Naive B cell (primary cell): ENCODE measurements around the gene PRR5. TPM values are rescaled to one million over a fixed set of nuclear protein-coding genes. Genes with fewer than 3 reads are reported as not detected.

Source experiments
- ATAC-seq, 2 donors: fragments of 150-1000 bp; cut with Tn5 transposase; 2 replicates each; pipeline ENCODE4 v1.10.0; 2021; ENCODE audit warnings: low read depth in 2 of 2, mild to moderate bottlenecking in 2 of 2, moderate library complexity in 2 of 2
- DNase-seq: peaks from one replicate; pipeline ENCODE4 v3.0.0; 2022
- H3K27ac Mint-ChIP-seq, 6 donors: one replicate each; pipeline ENCODE4 v1.8.0; 2020 to 2022; ENCODE audit warnings: mild to moderate bottlenecking in 6 of 6, mixed read lengths in 6 of 6, moderate library complexity in 5 of 6, inconsistent platforms in 2 of 6
- H3K27me3 Mint-ChIP-seq, 3 donors: one replicate each; pipeline ENCODE4 v1.8.0; 2021 to 2022; ENCODE audit warnings: mixed read lengths in 3 of 3, mild to moderate bottlenecking in 1 of 3
- H3K36me3 Mint-ChIP-seq, 2 donors: one replicate each; pipeline ENCODE4 v1.8.0; 2020 to 2022; ENCODE audit warnings: mixed read lengths in 2 of 2, inconsistent platforms in 1 of 2, mild to moderate bottlenecking in 1 of 2
- H3K4me1 Mint-ChIP-seq, 3 donors: one replicate each; pipeline ENCODE4 v1.8.0; 2020 to 2022; ENCODE audit warnings: mixed read lengths in 3 of 3, inconsistent platforms in 1 of 3, mild to moderate bottlenecking in 1 of 3, moderate library complexity in 1 of 3
- H3K4me3 Mint-ChIP-seq, 8 donors: one replicate each; pipeline ENCODE4 v1.8.0; 2020 to 2022; ENCODE audit warnings: mild to moderate bottlenecking in 8 of 8, mixed read lengths in 8 of 8, moderate library complexity in 8 of 8, inconsistent platforms in 2 of 8
- H3K9me3 Mint-ChIP-seq, 7 donors: one replicate each; pipeline ENCODE4 v1.8.0; 2020 to 2022; ENCODE audit warnings: mixed read lengths in 7 of 7, mild to moderate bottlenecking in 5 of 7, inconsistent platforms in 2 of 7, moderate library complexity in 1 of 7
- polyA plus RNA-seq, 6 donors: library from polyadenylated mRNA; unstranded; fragments of 300-500 nt; fragmentation: Illumina TruSeq; gene quantifications; one replicate each; pipeline ENCODE4 v1.2.3, GENCODE V29; 2021; ENCODE audit warnings: low read depth in 6 of 6

PRR5 gene
- polyA plus RNA-seq, 6 donors from 2014 or later: 5.4 to 10.9 (median 7.6) TPM

GRCh38 chr22:44773082-44773481, 71.1 kb downstream of the PRR5 start:
- peaks cover 4 to 36% (median 21%) of the 10 kb centered on the region in 7 donors for H3K9me3 Mint-ChIP-seq
- H3K36me3 Mint-ChIP-seq: peaks cover 0 to 10% of the 10 kb centered on the region in 2 donors
- no peak overlapping the region for H3K4me3 Mint-ChIP-seq
- peaks cover 7 to 28% (median 7%) of the 10 kb centered on the region in 3 donors for H3K27me3 Mint-ChIP-seq
- ATAC-seq (no peak), DNase-seq (no peak)
- H3K4me1 Mint-ChIP-seq: no peaks in the 10 kb centered on the region
- no peak overlapping the region for H3K27ac Mint-ChIP-seq

DNA sequence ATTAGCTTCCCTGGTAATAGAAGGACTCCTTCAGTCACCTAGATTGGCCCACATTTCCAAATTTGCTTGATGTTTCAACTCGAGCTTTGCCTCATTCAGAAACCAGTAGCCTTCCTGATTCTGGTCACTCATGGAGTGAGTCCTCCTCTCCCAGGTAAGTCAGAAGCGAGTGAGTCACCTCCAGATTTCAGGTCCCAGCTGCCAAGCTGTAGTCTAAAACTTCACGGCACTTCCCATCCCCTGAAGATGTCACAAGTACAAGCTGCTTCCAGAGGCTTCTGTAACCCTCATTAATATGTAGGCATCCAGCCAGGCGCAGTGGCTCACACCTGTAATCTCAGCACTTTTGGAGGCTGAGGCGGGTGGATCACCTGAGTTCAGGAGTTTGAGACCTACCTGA, 73.9 kb downstream of the PRR5 start:
- Mint-ChIP-seq H3K27me3 (peaks cover 0 to 21% (median 15%) of the 10 kb centered on the region in 3 donors), H3K4me3 (no peak overlapping the region), H3K4me1 (no peaks in the 10 kb centered on the region), H3K27ac (no peak overlapping the region), H3K36me3 (peaks cover 0 to 10% of the 10 kb centered on the region in 2 donors), H3K9me3 (peaks cover 4 to 27% (median 21%) of the 10 kb centered on the region in 7 donors)
- ATAC-seq (no peak), DNase-seq (no peak)

DNA sequence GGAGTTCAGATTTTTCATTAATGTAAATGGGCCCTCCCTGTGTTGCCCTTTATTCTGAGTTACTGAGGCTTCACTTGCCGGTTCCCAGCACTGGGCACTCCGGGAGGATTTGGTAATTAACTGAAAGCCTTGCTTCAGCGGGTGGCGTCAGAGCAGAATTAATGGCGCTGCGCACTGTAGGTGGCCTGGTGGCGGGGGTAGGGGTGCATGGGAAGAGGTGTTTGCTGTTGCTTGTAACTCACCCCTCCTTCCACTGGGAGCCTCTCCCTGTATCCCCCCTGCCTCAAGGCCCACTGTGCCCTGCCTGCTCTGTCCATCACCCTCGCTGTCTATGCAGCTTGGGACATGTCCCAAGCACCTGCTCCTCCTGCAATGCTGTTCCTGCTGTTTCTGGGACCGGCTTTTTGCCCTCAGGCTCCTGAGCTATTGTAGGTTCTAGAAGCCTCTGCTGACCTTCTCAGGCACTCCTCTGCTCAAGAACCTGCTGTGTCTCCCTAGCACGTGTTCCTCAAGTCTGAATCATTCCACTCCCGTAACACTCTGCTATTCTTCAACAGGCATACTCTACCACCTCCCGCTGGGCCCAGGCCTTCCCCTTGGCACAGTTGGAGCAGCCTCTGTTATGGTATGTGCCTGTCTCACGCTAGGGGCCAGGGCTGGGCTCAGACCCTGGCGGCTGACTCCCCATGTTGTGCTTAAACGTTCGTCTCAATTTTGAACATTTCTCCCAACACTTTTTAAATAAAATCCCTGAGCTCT, 74.8 kb downstream of the PRR5 start:
- no peaks in the 10 kb centered on the region for H3K4me1 Mint-ChIP-seq
- H3K27ac Mint-ChIP-seq: no peak overlapping the region
- DNase-seq: no peak
- H3K9me3 Mint-ChIP-seq: peaks cover 2 to 25% (median 19%) of the 10 kb centered on the region in 7 donors
- no peak overlapping the region for H3K4me3 Mint-ChIP-seq
- peaks cover 0 to 19% (median 15%) of the 10 kb centered on the region in 3 donors for H3K27me3 Mint-ChIP-seq
- H3K36me3 Mint-ChIP-seq: peaks cover 0 to 10% of the 10 kb centered on the region in 2 donors
- no peak for ATAC-seq

DNA sequence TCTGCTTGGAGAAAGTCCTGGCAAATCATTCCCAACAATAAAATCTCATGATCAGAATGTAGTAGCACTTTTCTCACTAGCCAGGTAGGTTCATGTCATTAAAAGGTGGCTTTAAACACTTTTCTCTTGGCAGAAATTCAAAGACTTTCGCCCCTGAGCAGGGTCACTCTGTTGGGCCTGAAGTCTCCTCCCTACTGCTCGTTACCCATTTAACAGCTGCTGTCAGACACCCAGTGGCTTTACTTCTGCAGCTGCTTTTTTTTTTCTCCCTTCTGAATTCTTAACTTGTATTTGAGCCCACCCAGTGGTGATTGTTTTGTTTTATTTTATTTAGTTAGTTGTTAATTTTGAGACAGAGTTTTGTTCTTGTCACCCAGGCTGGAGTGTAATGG, 75.4 kb downstream of the PRR5 start:
- H3K4me3 Mint-ChIP-seq: no peak overlapping the region
- no peak for DNase-seq
- peaks cover 0 to 16% (median 15%) of the 10 kb centered on the region in 3 donors for H3K27me3 Mint-ChIP-seq
- peaks cover 0 to 20% (median 18%) of the 10 kb centered on the region in 7 donors for H3K9me3 Mint-ChIP-seq
- no peaks in the 10 kb centered on the region for H3K4me1 Mint-ChIP-seq
- ATAC-seq: no peak
- H3K27ac Mint-ChIP-seq: no peak overlapping the region
- peaks cover 0 to 10% of the 10 kb centered on the region in 2 donors for H3K36me3 Mint-ChIP-seq

- peaks cover 0 to 3% (median 0%) of the 10 kb centered on the region in 3 donors for H3K4me1 Mint-ChIP-seq
- peaks cover 0 to 7% of the 10 kb centered on the region in 2 donors for H3K36me3 Mint-ChIP-seq
- H3K4me3 Mint-ChIP-seq: no peak overlapping the region
- no peak for ATAC-seq
- DNase-seq: no peak
- H3K9me3 Mint-ChIP-seq: no peaks in the 10 kb centered on the region
- peak overlapping the region in 1 of 6 donors; percentile 26 for H3K27ac Mint-ChIP-seq
- H3K27me3 Mint-ChIP-seq: peaks cover 12 to 16% (median 15%) of the 10 kb centered on the region in 3 donors
These were observed 79.0 kb downstream of the PRR5 start for GRCh38 chr22:44780876-44781449.

- Mint-ChIP-seq H3K27me3 (peaks cover 6 to 15% (median 12%) of the 10 kb centered on the region in 3 donors), H3K36me3 (peaks cover 0 to 7% of the 10 kb centered on the region in 2 donors), H3K4me1 (peaks cover 0 to 3% (median 0%) of the 10 kb centered on the region in 3 donors), H3K9me3 (no peaks in the 10 kb centered on the region), H3K4me3 (no peak overlapping the region), H3K27ac (no peak overlapping the region)
- no peak for ATAC-seq
- DNase-seq: no peak
These were observed 80.5 kb downstream of the PRR5 start for GRCh38 chr22:44782363-44782963.

DNA sequence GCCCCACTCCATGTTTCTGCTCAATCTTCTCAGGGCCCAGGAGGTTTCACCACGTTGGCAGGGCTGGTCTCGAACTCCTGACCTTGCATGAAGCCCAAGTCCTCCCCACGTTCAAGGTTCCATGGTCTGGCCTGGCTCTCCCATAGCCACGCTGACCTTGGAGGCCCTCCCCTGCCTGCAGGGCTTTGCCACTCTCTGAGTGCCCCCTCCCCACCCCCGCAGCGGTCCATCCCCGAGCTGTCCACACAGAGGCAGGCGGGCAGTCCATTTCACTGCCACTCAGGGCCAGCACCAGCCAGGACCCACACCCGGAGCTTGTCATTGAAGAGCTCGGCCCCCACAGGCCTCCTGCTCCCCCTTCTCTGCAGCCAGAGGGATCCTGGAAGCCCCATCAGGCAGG, 81.1 kb downstream of the PRR5 start:
- Mint-ChIP-seq H3K27ac (no peak overlapping the region), H3K4me1 (peaks cover 0 to 3% (median 0%) of the 10 kb centered on the region in 3 donors), H3K36me3 (peaks cover 0 to 7% of the 10 kb centered on the region in 2 donors), H3K27me3 (peaks cover 5 to 15% (median 12%) of the 10 kb centered on the region in 3 donors), H3K4me3 (no peak overlapping the region), H3K9me3 (no peaks in the 10 kb centered on the region)
- DNase-seq (no peak), ATAC-seq (no peak)

GRCh38 chr22:44783581-44783980, 81.6 kb downstream of the PRR5 start:
- Mint-ChIP-seq H3K9me3 (no peaks in the 10 kb centered on the region), H3K4me1 (peaks cover 0 to 3% (median 0%) of the 10 kb centered on the region in 3 donors), H3K27ac (no peak overlapping the region), H3K4me3 (no peak overlapping the region), H3K36me3 (peaks cover 0 to 7% of the 10 kb centered on the region in 2 donors), H3K27me3 (peaks cover 5 to 12% (median 10%) of the 10 kb centered on the region in 3 donors)
- ATAC-seq: no peak
- DNase-seq: no peak

- no peak for ATAC-seq
- Mint-ChIP-seq H3K9me3 (peaks cover 0 to 3% (median 0%) of the 10 kb centered on the region in 7 donors), H3K36me3 (peaks cover 0 to 7% of the 10 kb centered on the region in 2 donors), H3K27ac (no peak overlapping the region), H3K4me1 (peaks cover 0 to 3% (median 0%) of the 10 kb centered on the region in 3 donors), H3K4me3 (no peak overlapping the region), H3K27me3 (peaks cover 11 to 20% (median 18%) of the 10 kb centered on the region in 3 donors)
- no peak for DNase-seq
These were observed 84.1 kb downstream of the PRR5 start for GRCh38 chr22:44786136-44786535.

- Mint-ChIP-seq H3K9me3 (peaks cover 0 to 3% (median 0%) of the 10 kb centered on the region in 7 donors), H3K27me3 (peaks cover 11 to 20% (median 18%) of the 10 kb centered on the region in 3 donors), H3K4me3 (no peak overlapping the region), H3K36me3 (peaks cover 0 to 7% of the 10 kb centered on the region in 2 donors), H3K27ac (no peak overlapping the region), H3K4me1 (peaks cover 0 to 3% (median 0%) of the 10 kb centered on the region in 3 donors)
- DNase-seq: no peak
- ATAC-seq: no peak
These were observed 84.6 kb downstream of the PRR5 start for GRCh38 chr22:44786610-44787009.

Other genes with a start within 250 kb of the PRR5 start
- gene RTL6, start 204.0 kb upstream of the PRR5 start, polyA plus RNA-seq: 1 to 10 TPM in 5 of 6 donors, not detected in 1; 1.9 to 3.3 (median 2.7) TPM
- gene ARHGAP8, start 50.4 kb downstream of the PRR5 start, polyA plus RNA-seq: under 1 TPM in 1 of 6 donors, not detected in 5; 0.17 TPM